H9 (cell line): ENCODE data around the gene MRPS6. TPM values are rescaled to one million over a fixed set of nuclear protein-coding genes. Genes with fewer than 3 reads are reported as not detected.

ENCODE experiments used
- DNase-seq: peaks from one replicate; pipeline ENCODE4 v3.0.0-alpha.2; 2017
- H2AFZ ChIP-seq: one replicate; pipeline ENCODE4 v1.6.1; 2013; ENCODE audit warnings: mild to moderate bottlenecking, low read length, control low read depth, moderate library complexity
- H2AK5ac ChIP-seq: 2 replicates; pipeline ENCODE4 v1.6.1; 2013; ENCODE audit warnings: low read length, control low read depth, mixed read lengths; ENCODE audit not compliant: insufficient read length
- H2BK120ac ChIP-seq: one replicate; pipeline ENCODE4 v1.6.1; 2013; ENCODE audit warnings: low read depth, mild to moderate bottlenecking, low read length, control low read depth, inconsistent platforms; ENCODE audit not compliant: poor library complexity, severe bottlenecking
- H2BK12ac ChIP-seq: 2 replicates; pipeline ENCODE4 v1.6.1; 2013; ENCODE audit warnings: low read length, control low read depth, mixed read lengths, low read depth; ENCODE audit not compliant: insufficient read length
- H2BK15ac ChIP-seq: 2 replicates; pipeline ENCODE4 v1.6.1; 2013; ENCODE audit warnings: low read depth, low read length, control low read depth
- H2BK20ac ChIP-seq: one replicate; pipeline ENCODE4 v1.6.1; 2013; ENCODE audit warnings: low read depth, mild to moderate bottlenecking, low read length, control low read depth, inconsistent platforms; ENCODE audit not compliant: poor library complexity, severe bottlenecking
- H2BK5ac ChIP-seq: 2 replicates; pipeline ENCODE4 v1.6.1; 2013; ENCODE audit warnings: low read length, control low read depth, mixed read lengths; ENCODE audit not compliant: insufficient read length
- H3K14ac ChIP-seq: 2 replicates; pipeline ENCODE4 v1.6.1; 2013; ENCODE audit warnings: low read length, control low read depth; ENCODE audit not compliant: insufficient read depth
- H3K18ac ChIP-seq: 2 replicates; pipeline ENCODE4 v1.6.1; 2013; ENCODE audit warnings: low read depth, mild to moderate bottlenecking, mixed read lengths, low read length, control low read depth; ENCODE audit not compliant: insufficient read length
- H3K23ac ChIP-seq: 2 replicates; pipeline ENCODE4 v1.6.1; 2013; ENCODE audit warnings: low read length, control low read depth, mixed read lengths, low read depth; ENCODE audit not compliant: insufficient read length
- H3K23me2 ChIP-seq: 2 replicates; pipeline ENCODE4 v1.6.1; 2013; ENCODE audit warnings: low read depth, mild to moderate bottlenecking, mixed read lengths, low read length, control low read depth; ENCODE audit not compliant: insufficient read length, poor library complexity, severe bottlenecking
- H3K27ac ChIP-seq: 2 replicates; pipeline ENCODE4 v1.5.1; 2013; ENCODE audit warnings: low read length, control low read depth, mixed read lengths, low read depth; ENCODE audit not compliant: insufficient read length
- H3K27me3 ChIP-seq: 2 replicates; pipeline ENCODE4 v1.6.1; 2013; ENCODE audit warnings: low read length, control low read depth, inconsistent platforms; ENCODE audit not compliant: insufficient read depth
- H3K4ac ChIP-seq: 2 replicates; pipeline ENCODE4 v1.6.1; 2013; ENCODE audit warnings: low read depth, mild to moderate bottlenecking, control low read depth, inconsistent platforms, low read length, moderate library complexity
- H3K4me1 ChIP-seq: 2 replicates; pipeline ENCODE4 v1.6.1; 2013; ENCODE audit warnings: low read length, control low read depth, inconsistent platforms; ENCODE audit not compliant: insufficient read depth
- H3K4me2 ChIP-seq: 2 replicates; pipeline ENCODE4 v1.6.1; 2013; ENCODE audit warnings: low read length, control low read depth, mixed read lengths; ENCODE audit not compliant: insufficient read length, insufficient read depth
- H3K56ac ChIP-seq: 2 replicates; pipeline ENCODE4 v1.6.1; 2013; ENCODE audit warnings: low read depth, mild to moderate bottlenecking, mixed read lengths, low read length, control low read depth; ENCODE audit not compliant: insufficient read length
- H3K79me1 ChIP-seq: 2 replicates; pipeline ENCODE4 v1.6.1; 2013; ENCODE audit warnings: low read depth, mild to moderate bottlenecking, moderate library complexity, low read length, control low read depth, inconsistent platforms; ENCODE audit not compliant: insufficient read depth, poor library complexity, severe bottlenecking
- H3K79me2 ChIP-seq: 2 replicates; pipeline ENCODE4 v1.6.1; 2013; ENCODE audit warnings: low read length, control low read depth, inconsistent platforms; ENCODE audit not compliant: insufficient read depth
- H3K9ac ChIP-seq: 2 replicates; pipeline ENCODE4 v1.6.1; 2013; ENCODE audit warnings: low read length, control low read depth, mixed read lengths; ENCODE audit not compliant: insufficient read length; ENCODE audit errors: extremely low read depth
- H3K9me3 ChIP-seq: one replicate; pipeline ENCODE4 v1.6.1; 2013; ENCODE audit warnings: low read depth, low read length, inconsistent platforms; ENCODE audit not compliant: control insufficient read depth
- H3T11ph ChIP-seq: one replicate; pipeline ENCODE4 v1.6.1; 2013; ENCODE audit warnings: mild to moderate bottlenecking, low read length, control low read depth, inconsistent platforms
- H4K20me1 ChIP-seq: one replicate; pipeline ENCODE4 v1.6.1; 2013; ENCODE audit not compliant: control insufficient read depth, insufficient read length, insufficient read depth
- H4K5ac ChIP-seq: 2 replicates; pipeline ENCODE4 v1.6.1; 2013; ENCODE audit warnings: low read depth, mild to moderate bottlenecking, mixed read lengths, low read length, control low read depth; ENCODE audit not compliant: insufficient read length
- H4K8ac ChIP-seq: replicated peaks from 2 replicates; pipeline ENCODE4 v1.6.1; 2013; ENCODE audit warnings: low read length, control low read depth, mixed read lengths, low read depth; ENCODE audit not compliant: insufficient read length
- H4K91ac ChIP-seq: 2 replicates; pipeline ENCODE4 v1.6.1; 2013; ENCODE audit warnings: low read depth, mild to moderate bottlenecking, moderate library complexity, mixed read lengths, low read length, control low read depth; ENCODE audit not compliant: insufficient read length
- H3K27ac Mint-ChIP-seq, 3 experiments: 2 replicates in 2 of 3; 3 replicates in 1 of 3; pipeline ENCODE4 v1.8.0; 2020 to 2021; ENCODE audit warnings: mixed read lengths in 3 of 3, mild to moderate bottlenecking in 1 of 3, moderate library complexity in 1 of 3
- H3K27me3 Mint-ChIP-seq: 2 replicates; pipeline ENCODE4 v1.8.0; 2021; ENCODE audit warnings: low read depth, mild to moderate bottlenecking, moderate library complexity, mixed read lengths
- H3K36me3 Mint-ChIP-seq, 3 experiments: 2 replicates in 2 of 3; 3 replicates in 1 of 3; pipeline ENCODE4 v1.8.0; 2020 to 2021; ENCODE audit warnings: low read depth in 3 of 3, mixed read lengths in 3 of 3; ENCODE audit not compliant: insufficient read depth in 1 of 3
- H3K4me1 Mint-ChIP-seq, 2 experiments: 2 replicates each; pipeline ENCODE4 v1.8.0; 2020; ENCODE audit warnings: mixed read lengths in 2 of 2
- H3K4me3 Mint-ChIP-seq, 2 experiments: 2 replicates in 1 of 2; 3 replicates in 1 of 2; pipeline ENCODE4 v1.8.0; 2020 to 2021; ENCODE audit warnings: mild to moderate bottlenecking in 2 of 2, mixed read lengths in 2 of 2, moderate library complexity in 1 of 2
- H3K9me3 Mint-ChIP-seq, 2 experiments: 2 replicates in 1 of 2; 3 replicates in 1 of 2; pipeline ENCODE4 v1.8.0; 2020; ENCODE audit warnings: mild to moderate bottlenecking in 2 of 2, mixed read lengths in 2 of 2, moderate library complexity in 1 of 2
- CTCF ChIP-seq: fragments of 200-600 bp; sonication (generic); conservative IDR thresholded peaks from 3 replicates; pipeline ENCODE4 v1.8.0; 2021; ENCODE audit warnings: antibody characterized with exemption, mild to moderate bottlenecking
- WGBS: extraction: QIAGEN DNeasy Blood & Tissue Kit; methylation state at CpG from one replicate; pipeline ENCODE4 v1.1.7; 2013; ENCODE audit warnings: missing lambda C conversion rate, low lambda C conversion rate, mixed read lengths; ENCODE audit not compliant: insufficient read length; ENCODE audit errors: extremely low coverage; 5-methylcytosine and 5-hydroxymethylcytosine counted together
- total RNA-seq: library from RNA; stranded (reverse); gene quantifications from 2 replicates; pipeline ENCODE4 v1.2.1, GENCODE V29; 2021

MRPS6 gene
- total RNA-seq, 1 experiment from 2014 or later, result 83.2 TPM

- no peak for DNase-seq
- Histone ChIP-seq H3K4me1 (peaks cover 5% of the 10 kb centered on the region), H4K5ac (no peak overlapping the region), H2BK5ac (no peak overlapping the region), H3K23me2 (peaks cover 12% of the 10 kb centered on the region), H2BK120ac (no peak overlapping the region), H2BK20ac (no peak overlapping the region), H3K27ac (no peak overlapping the region), H4K91ac (no peak overlapping the region), H2AK5ac (no peak overlapping the region), H3K4me2 (peak overlapping the region; percentile 31), H3K23ac (no peak overlapping the region), H3K18ac (peak overlapping the region; percentile 81), H2BK12ac (no peak overlapping the region), H3T11ph (no peak overlapping the region), H3K9ac (no peak overlapping the region), H3K79me2 (peaks cover 14% of the 10 kb centered on the region; the same call in 1 of the 2 replicates), H2AFZ (no peak overlapping the region), H3K9me3 (no peaks in the 10 kb centered on the region), H3K4ac (no peak overlapping the region), H3K14ac (peak overlapping the region; percentile 89), H3K56ac (no peak overlapping the region), H4K20me1 (no peaks in the 10 kb centered on the region), H4K8ac (no peak overlapping the region), H3K27me3 (no peaks in the 10 kb centered on the region), H3K79me1 (peaks cover 3% of the 10 kb centered on the region), H2BK15ac (no peak overlapping the region; the same call in 1 of the 2 replicates)
- H3K9me3 Mint-ChIP-seq, result no peaks in the 10 kb centered on the region; a peak in 1 of 5 replicates
- no peak for TF ChIP-seq CTCF
- WGBS, result no CpG with 5 or more reads among the region's 32 CpGs
- peaks cover 23 to 32% of the 10 kb centered on the region in 2 experiments for H3K4me1 Mint-ChIP-seq
- peak overlapping the region in 1 of 3 experiments; percentile 84; a peak in 2 of 7 replicates for H3K27ac Mint-ChIP-seq
- H3K27me3 Mint-ChIP-seq, result peaks cover 15% of the 10 kb centered on the region
- peak overlapping the region; percentile 63 to 76 for H3K4me3 Mint-ChIP-seq
- peaks cover 0 to 16% (median 12%) of the 10 kb centered on the region in 3 experiments; a peak in 3 of 7 replicates for H3K36me3 Mint-ChIP-seq
Measured at GRCh38 chr21:34072145-34073031, 990 bp upstream of the MRPS6 start.
